Testis (tissue), 3 donors: Measurements from ENCODE around the gene TNS1. TPM values are rescaled to one million over a fixed set of nuclear protein-coding genes. Genes with fewer than 3 reads are reported as not detected.

ENCODE experiments used
- DNase-seq: peaks from one replicate; pipeline ENCODE4 v3.0.0-alpha.2; 2019
- H3K27ac ChIP-seq, 2 donors: fragments of 200-600 bp; sonication (generic); one replicate each; pipeline ENCODE4 v1.5.1; 2019
- H3K27me3 ChIP-seq: fragments of 200-600 bp; sonication (generic); one replicate; pipeline ENCODE4 v1.5.1; 2019
- H3K36me3 ChIP-seq: fragments of 200-600 bp; sonication (generic); one replicate; pipeline ENCODE4 v1.5.1; 2017; ENCODE audit warnings: low read depth; ENCODE audit errors: missing control alignments
- H3K4me1 ChIP-seq: fragments of 200-600 bp; sonication (generic); one replicate; pipeline ENCODE4 v1.5.1; 2019
- H3K4me3 ChIP-seq, 2 donors: fragments of 200-600 bp; sonication (generic); one replicate each; pipeline ENCODE4 v1.5.1; 2017 to 2019
- H3K9me3 ChIP-seq: fragments of 200-600 bp; sonication (generic); one replicate; pipeline ENCODE4 v1.5.1; 2017
- CTCF ChIP-seq, 3 experiments: fragments of 450-650 bp in 2 of 3; fragments of 200-600 bp in 1 of 3; sonication (generic) in 1 of 3; IDR thresholded peaks; one replicate each; pipeline ENCODE4 v1.5.1; 2016 to 2019; ENCODE audit warnings: antibody characterized with exemption in 3 of 3, mild to moderate bottlenecking in 2 of 3, moderate library complexity in 1 of 3
- POLR2A ChIP-seq: fragments of 450-650 bp; IDR thresholded peaks from one replicate; pipeline ENCODE4 v1.6.1; 2017; ENCODE audit warnings: antibody characterized with exemption, mild to moderate bottlenecking, moderate library complexity
- WGBS, 2 donors: methylation state at CpG; one replicate each; pipeline ENCODE4 v1.1.5; 2018; 5-methylcytosine and 5-hydroxymethylcytosine counted together
- intact Hi-C: fragments of 100-400 bp; cut with DNase I; formaldehyde crosslinking; loops from one replicate; pipeline ENCODE4 v1.15.1; 2023; ENCODE audit warnings: low total_unique reads
- polyA plus RNA-seq: library from polyadenylated mRNA; stranded (reverse); fragments of 350-450 nt; fragmentation: Illumina TruSeq; extraction: RNeasy Lipid Tissue Mini Kit (QIAGEN cat#74804); gene quantifications from one replicate; pipeline ENCODE4 v1.2.3, GENCODE V29; 2014; ENCODE audit warnings: low read depth, low replicate concordance; ENCODE audit not compliant: insufficient read depth
- total RNA-seq, 2 donors: library from RNA; depleted of rRNA; stranded (reverse); fragments of >200 nt; gene quantifications; one replicate each; pipeline ENCODE4 v1.2.3, GENCODE V29; 2016

Gene TNS1
- total and polyA plus RNA-seq, 3 donors from 2014 or later, result 75.9 to 256 (median 227) TPM

GRCh38 chr2:217935235-217935879 lies 67.4 kb downstream of the TNS1 start:
- Histone ChIP-seq H3K36me3 (no peaks in the 10 kb centered on the region), H3K4me3 (peak overlapping the region in 1 of 2 donors; percentile 6), H3K4me1 (peaks cover 53% of the 10 kb centered on the region), H3K9me3 (no peaks in the 10 kb centered on the region), H3K27ac (peak overlapping the region in 1 of 2 donors; percentile 82), H3K27me3 (no peaks in the 10 kb centered on the region)
- TF ChIP-seq POLR2A (no peak), CTCF (IDR thresholded peaks at IDR 0.05) (no peak)
- DNase-seq, result no peak
- 40 to 41% methylated on average over 7 of the region's 7 CpGs for WGBS, 2 donors
- intact Hi-C loops, result no loop called here

- no peaks in the 10 kb centered on the region for H3K27me3 ChIP-seq
- 30 to 47% methylated on average over 11 to 13 of the region's 13 CpGs for WGBS, 2 donors
- DNase-seq, result no peak
Observed at GRCh38 chr2:217934321-217935131, 68.3 kb downstream of the TNS1 start.

DNA sequence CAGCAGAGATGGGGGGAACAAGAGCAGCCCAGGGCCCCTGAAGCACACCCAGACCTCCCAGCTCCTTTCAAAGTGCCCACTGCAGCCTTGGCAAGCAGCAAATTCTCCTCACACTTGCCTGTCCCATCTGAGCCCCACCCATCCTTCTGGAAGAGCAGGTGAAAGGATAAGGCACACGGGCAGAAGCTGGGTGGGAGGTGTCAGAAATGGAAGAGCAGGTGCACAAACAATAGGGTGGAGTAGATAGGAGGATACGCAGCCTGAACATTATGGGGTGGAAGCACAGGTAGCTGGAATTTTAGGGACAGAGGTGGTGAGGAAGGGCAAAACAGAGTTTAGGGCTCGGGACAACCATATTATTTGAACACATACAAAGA lies 69.2 kb downstream of the TNS1 start:
- Histone ChIP-seq H3K36me3 (no peaks in the 10 kb centered on the region), H3K27ac (peak overlapping the region; percentile 9 to 82), H3K4me1 (peaks cover 71% of the 10 kb centered on the region), H3K27me3 (no peaks in the 10 kb centered on the region), H3K9me3 (no peaks in the 10 kb centered on the region), H3K4me3 (no peak overlapping the region)
- intact Hi-C loops, result no loop called here
- no peak for DNase-seq
- no peak for TF ChIP-seq CTCF (IDR thresholded peaks at IDR 0.05)
- TF ChIP-seq POLR2A, result no peak
- 57 to 65% methylated on average over 3 of the region's 3 CpGs for WGBS, 2 donors

More at GRCh38 chr2:217934321-217935131, 68.3 kb downstream of the TNS1 start:
- H3K27ac ChIP-seq, result peak overlapping the region in 1 of 2 donors; percentile 82
- H3K4me1 ChIP-seq, result peaks cover 62% of the 10 kb centered on the region
- no peaks in the 10 kb centered on the region for H3K36me3 ChIP-seq
- intact Hi-C loops, result no loop called here
- TF ChIP-seq CTCF (IDR thresholded peaks at IDR 0.05) (no peak), POLR2A (no peak)
- H3K4me3 ChIP-seq, result no peak overlapping the region
- no peaks in the 10 kb centered on the region for H3K9me3 ChIP-seq

GRCh38 chr2:217932803-217933616 lies 69.8 kb downstream of the TNS1 start:
- 33 to 44% methylated on average over 15 to 21 of the region's 21 CpGs for WGBS, 2 donors
- H3K27ac ChIP-seq, result peak overlapping the region; percentile 9 to 82
- H3K9me3 ChIP-seq, result no peaks in the 10 kb centered on the region
- H3K4me3 ChIP-seq, result no peak overlapping the region
- no peaks in the 10 kb centered on the region for H3K36me3 ChIP-seq
- H3K4me1 ChIP-seq, result peaks cover 75% of the 10 kb centered on the region
- peak in 1 of 3 experiments; percentile 4 for TF ChIP-seq CTCF (IDR thresholded peaks at IDR 0.05)
- TF ChIP-seq POLR2A, result no peak
- H3K27me3 ChIP-seq, result no peaks in the 10 kb centered on the region
- intact Hi-C loops, result no loop called here
- DNase-seq, result no peak
